ENCODE data around the gene ZNF473.
"Not testable (repeated sequence)": the region's sequence is repeated elsewhere in the genome, so short reads cannot be mapped to it uniquely, and the experiment has no call there.

Gene ZNF473

GRCh38 chr19:50051228-50051895 lies 25.6 kb downstream of the ZNF473 start:
- not testable (repeated sequence) for DNase-seq

- no peak for DNase-seq
Observed at GRCh38 chr19:50051964-50052363, 26.2 kb downstream of the ZNF473 start.

GRCh38 chr19:50053119-50053518 lies 27.3 kb downstream of the ZNF473 start:
- DNase-seq, result no peak

- no peak for DNase-seq
Observed at GRCh38 chr19:50058425-50058824, 32.6 kb downstream of the ZNF473 start.

- DNase-seq, result no peak
Observed at GRCh38 chr19:50059045-50059444, 33.2 kb downstream of the ZNF473 start.

- no peak for DNase-seq
Observed at GRCh38 chr19:50060107-50060506, 34.3 kb downstream of the ZNF473 start.

- no peak for DNase-seq
Observed at GRCh38 chr19:50061650-50062049, 35.8 kb downstream of the ZNF473 start.

GRCh38 chr19:50065938-50066337 lies 40.1 kb downstream of the ZNF473 start:
- DNase-seq, result no peak

GRCh38 chr19:50067575-50067974 lies 41.8 kb downstream of the ZNF473 start:
- no peak for DNase-seq

- DNase-seq, result not testable (repeated sequence)
Observed at GRCh38 chr19:50068382-50068781, 42.6 kb downstream of the ZNF473 start.

GRCh38 chr19:50075076-50075475 lies 49.3 kb downstream of the ZNF473 start:
- not testable (repeated sequence) for DNase-seq

- DNase-seq, result not testable (repeated sequence)
Observed at GRCh38 chr19:50075644-50076372, 50.0 kb downstream of the ZNF473 start.

GRCh38 chr19:50076581-50077355 lies 51.0 kb downstream of the ZNF473 start:
- DNase-seq, result not testable (repeated sequence)

GRCh38 chr19:50079014-50079413 lies 53.2 kb downstream of the ZNF473 start:
- DNase-seq, result not testable (repeated sequence)

- DNase-seq, result not testable (repeated sequence)
Observed at GRCh38 chr19:50084440-50084839, 58.6 kb downstream of the ZNF473 start.

GRCh38 chr19:50087153-50087552 lies 61.3 kb downstream of the ZNF473 start:
- DNase-seq, result not testable (repeated sequence)

- peak; percentile 47 to 59 for DNase-seq
Observed at GRCh38 chr19:50090706-50091105, 64.9 kb downstream of the ZNF473 start.

GRCh38 chr19:50091786-50092185 lies 66.0 kb downstream of the ZNF473 start:
- DNase-seq, result not testable (repeated sequence)

GRCh38 chr19:50092597-50092996 lies 66.8 kb downstream of the ZNF473 start:
- not testable (repeated sequence) for DNase-seq

- DNase-seq, result not testable (repeated sequence)
Observed at GRCh38 chr19:50097884-50098283, 72.1 kb downstream of the ZNF473 start.

GRCh38 chr19:50098892-50099291 lies 73.1 kb downstream of the ZNF473 start:
- DNase-seq, result peak; percentile 10 to 57

GRCh38 chr19:50099696-50100095 lies 73.9 kb downstream of the ZNF473 start:
- peak in 1 of 2 donors; percentile 20 for DNase-seq

- DNase-seq, result not testable (repeated sequence)
Observed at GRCh38 chr19:50100946-50101345, 75.1 kb downstream of the ZNF473 start.
